ENCODE results near the gene BCO1. TPM values are rescaled to one million over a fixed set of nuclear protein-coding genes. Genes with fewer than 3 reads are reported as not detected.
A peak's percentile ranks its signal among the peaks of the same experiment; 100 is the strongest.

BCO1 gene
- total RNA-seq, 2 donors from 2014 or later: 0.42 to 0.62 TPM

GRCh38 chr16:81318711-81319110 is 80.2 kb downstream of the BCO1 start:
- peak; percentile 32 for TF ChIP-seq CTCF (conservative IDR thresholded peaks at IDR 0.05)
- H3K4me1 Mint-ChIP-seq: peaks cover 31% of the 10 kb centered on the region
- no peaks in the 10 kb centered on the region for H3K36me3 Mint-ChIP-seq (ENCODE audit: low read depth)
- no peak overlapping the region for H3K4me3 Mint-ChIP-seq
- peaks cover 4% of the 10 kb centered on the region for H3K4me1 ChIP-seq (ENCODE audit: control insufficient read depth, insufficient read depth, low read length)
- H3K9ac ChIP-seq (ENCODE audit: extremely low read depth, low read length, poor library complexity, severe bottlenecking): no peak overlapping the region
- H3K36me3 ChIP-seq (ENCODE audit: control insufficient read depth, insufficient read depth, low read length): no peaks in the 10 kb centered on the region
- H3K4me3 ChIP-seq (ENCODE audit: low read length): no peak overlapping the region
- no peaks in the 10 kb centered on the region for H3K9me3 Mint-ChIP-seq
- H3K9me3 ChIP-seq (ENCODE audit: control insufficient read depth, low read length): no peaks in the 10 kb centered on the region
- no peak overlapping the region for H3K27ac Mint-ChIP-seq
- H3K27me3 ChIP-seq (ENCODE audit: control insufficient read depth, insufficient read depth, low read length, poor library complexity, severe bottlenecking): no peaks in the 10 kb centered on the region
- WGBS, 2 experiments (ENCODE audit: insufficient coverage in 1 of 2, insufficient read length in 1 of 2): 79 to 85% methylated on average over 6 to 7 of the region's 7 CpGs
- H3K27ac ChIP-seq (ENCODE audit: low read depth, low read length): no peak overlapping the region
- H3K27me3 Mint-ChIP-seq (ENCODE audit: insufficient read depth): no peaks in the 10 kb centered on the region
- peak; percentile 50 for DNase-seq

- Histone ChIP-seq H3K4me1 (ENCODE audit: control insufficient read depth, insufficient read depth, low read length) (peaks cover 4% of the 10 kb centered on the region), H3K27ac (ENCODE audit: low read depth, low read length) (no peak overlapping the region), H3K9me3 (ENCODE audit: control insufficient read depth, low read length) (no peaks in the 10 kb centered on the region), H3K36me3 (ENCODE audit: control insufficient read depth, insufficient read depth, low read length) (no peaks in the 10 kb centered on the region), H3K27me3 (ENCODE audit: control insufficient read depth, insufficient read depth, low read length, poor library complexity, severe bottlenecking) (no peaks in the 10 kb centered on the region), H3K9ac (ENCODE audit: extremely low read depth, low read length, poor library complexity, severe bottlenecking) (no peak overlapping the region), H3K4me3 (ENCODE audit: low read length) (no peak overlapping the region)
- WGBS, 2 experiments (ENCODE audit: insufficient coverage in 1 of 2, insufficient read length in 1 of 2): 68 to 76% methylated on average over 4 to 6 of the region's 6 CpGs
- no peak overlapping the region for H3K4me3 Mint-ChIP-seq
- no peak overlapping the region for H3K27ac Mint-ChIP-seq
- H3K4me1 Mint-ChIP-seq: peaks cover 25% of the 10 kb centered on the region
- peaks cover 3% of the 10 kb centered on the region for H3K36me3 Mint-ChIP-seq (ENCODE audit: low read depth)
- peak; percentile 22 for DNase-seq
- no peaks in the 10 kb centered on the region for H3K27me3 Mint-ChIP-seq (ENCODE audit: insufficient read depth)
- H3K9me3 Mint-ChIP-seq: no peaks in the 10 kb centered on the region
- TF ChIP-seq CTCF (conservative IDR thresholded peaks at IDR 0.05): no peak
These were observed 80.9 kb downstream of the BCO1 start for GRCh38 chr16:81319221-81319912.

- Mint-ChIP-seq H3K4me1 (peaks cover 19% of the 10 kb centered on the region), H3K27me3 (ENCODE audit: insufficient read depth) (no peaks in the 10 kb centered on the region), H3K27ac (no peak overlapping the region), H3K36me3 (ENCODE audit: low read depth) (peaks cover 9% of the 10 kb centered on the region), H3K9me3 (no peaks in the 10 kb centered on the region), H3K4me3 (no peak overlapping the region)
- Histone ChIP-seq H3K9me3 (ENCODE audit: control insufficient read depth, low read length) (no peaks in the 10 kb centered on the region), H3K4me3 (ENCODE audit: low read length) (no peak overlapping the region), H3K27me3 (ENCODE audit: control insufficient read depth, insufficient read depth, low read length, poor library complexity, severe bottlenecking) (no peaks in the 10 kb centered on the region), H3K36me3 (ENCODE audit: control insufficient read depth, insufficient read depth, low read length) (no peaks in the 10 kb centered on the region), H3K27ac (ENCODE audit: low read depth, low read length) (no peak overlapping the region), H3K9ac (ENCODE audit: extremely low read depth, low read length, poor library complexity, severe bottlenecking) (no peak overlapping the region), H3K4me1 (ENCODE audit: control insufficient read depth, insufficient read depth, low read length) (peaks cover 4% of the 10 kb centered on the region)
- TF ChIP-seq CTCF (conservative IDR thresholded peaks at IDR 0.05): no peak
- WGBS, 2 experiments (ENCODE audit: insufficient coverage in 1 of 2, insufficient read length in 1 of 2): 90 to 100% methylated on average over 2 of the region's 2 CpGs
- DNase-seq: no peak
These were observed 82.5 kb downstream of the BCO1 start for GRCh38 chr16:81321039-81321438.

All from endodermal cell (in vitro differentiated cells).